GM04503 (cell line): Measurements from ENCODE around the gene SSX4B.
"Not testable (repeated sequence)": the region's sequence is repeated elsewhere in the genome, so short reads cannot be mapped to it uniquely, and the experiment has no call there.

Source experiments
- DNase-seq: peaks from one replicate; pipeline ENCODE4 v3.0.0-alpha.2; 2012; ENCODE audit warnings: low read depth

SSX4B gene, protein sequence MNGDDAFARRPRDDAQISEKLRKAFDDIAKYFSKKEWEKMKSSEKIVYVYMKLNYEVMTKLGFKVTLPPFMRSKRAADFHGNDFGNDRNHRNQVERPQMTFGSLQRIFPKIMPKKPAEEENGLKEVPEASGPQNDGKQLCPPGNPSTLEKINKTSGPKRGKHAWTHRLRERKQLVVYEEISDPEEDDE

DNA sequence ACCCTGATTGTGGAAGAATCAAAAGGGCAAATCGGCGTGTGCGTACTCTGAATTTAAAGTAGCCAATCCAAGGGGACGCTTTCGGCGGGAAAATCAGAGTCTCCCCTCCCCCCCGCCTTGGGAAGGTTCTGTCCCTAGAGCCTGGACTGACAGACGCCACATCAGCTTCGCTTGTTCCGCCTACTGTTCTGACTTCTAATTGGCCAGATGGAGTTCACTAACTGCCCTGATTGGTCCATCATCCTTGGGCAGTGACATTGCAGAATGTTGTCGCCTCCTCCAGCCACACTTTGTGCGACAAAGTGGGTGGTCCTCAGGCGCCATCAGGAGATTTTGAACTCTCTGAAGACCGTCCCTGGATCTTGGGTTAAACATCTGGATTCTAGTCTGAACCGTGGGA is at the start of gene SSX4B:
Gene SSX4B, minus strand, starts transcription at position 101 of the 400 bp plus-strand sequence. CDS start 588 bp downstream, outside the sequence.
- DNase-seq: not testable (repeated sequence)

DNA sequence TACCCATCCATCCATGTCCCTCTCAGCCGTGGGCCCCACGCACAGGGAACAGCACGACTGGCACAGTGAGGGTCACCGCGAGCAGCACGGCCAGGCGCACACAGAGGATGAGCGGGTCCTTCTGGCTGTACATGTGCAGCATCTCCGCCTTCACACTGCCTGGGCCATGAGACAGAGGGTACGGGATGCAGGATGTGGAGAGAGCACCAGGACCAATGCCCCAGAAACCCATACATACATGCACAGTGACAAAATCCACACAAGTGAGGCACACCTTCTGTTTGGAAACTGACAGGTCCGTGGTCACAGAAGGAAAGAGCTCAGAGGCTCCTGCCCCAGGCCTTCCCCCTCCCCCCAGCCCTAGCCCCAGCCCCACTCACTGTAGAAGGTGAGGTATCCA is 48.8 kb upstream of the SSX4B start:
- no peak for DNase-seq

DNA sequence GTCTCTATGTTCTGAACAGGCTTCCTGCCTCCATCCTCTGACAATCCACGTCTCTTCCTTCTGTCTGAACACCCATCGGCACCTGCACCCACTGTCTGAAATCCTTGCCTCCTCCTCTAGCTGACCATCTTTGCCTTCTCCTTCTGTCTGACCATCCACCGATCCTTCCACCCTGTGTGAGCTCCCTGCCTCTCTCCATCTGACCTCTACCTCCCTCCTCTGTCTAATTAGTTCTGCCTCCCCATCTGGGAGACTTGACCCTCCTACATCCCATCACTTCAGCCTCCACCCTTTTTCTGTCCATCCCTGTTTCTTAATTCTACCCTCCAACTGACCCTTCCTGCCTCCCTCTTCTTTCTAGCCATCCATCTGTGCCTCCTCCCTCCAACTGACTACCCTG is 48.3 kb upstream of the SSX4B start:
- DNase-seq: no peak

DNA sequence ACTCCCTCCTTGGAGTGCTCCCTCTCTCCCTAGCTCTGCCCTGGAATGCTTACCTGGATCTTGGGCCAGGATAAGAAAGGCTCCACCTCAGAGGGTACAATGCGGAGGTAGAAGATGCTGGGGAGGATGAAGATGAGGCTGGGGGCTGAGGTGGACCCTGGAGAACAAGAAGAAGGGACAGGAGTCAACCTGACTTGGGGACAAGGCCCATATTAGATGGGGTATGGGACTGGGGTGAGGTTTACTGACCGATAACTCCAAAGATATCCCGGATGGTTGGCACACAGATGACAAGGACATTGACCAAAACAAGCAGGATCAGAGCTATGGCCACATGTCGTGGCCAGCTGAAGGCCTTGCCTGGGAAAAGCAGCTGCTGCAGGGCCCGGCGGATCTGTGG is 47.7 kb upstream of the SSX4B start:
- DNase-seq: no peak

DNA sequence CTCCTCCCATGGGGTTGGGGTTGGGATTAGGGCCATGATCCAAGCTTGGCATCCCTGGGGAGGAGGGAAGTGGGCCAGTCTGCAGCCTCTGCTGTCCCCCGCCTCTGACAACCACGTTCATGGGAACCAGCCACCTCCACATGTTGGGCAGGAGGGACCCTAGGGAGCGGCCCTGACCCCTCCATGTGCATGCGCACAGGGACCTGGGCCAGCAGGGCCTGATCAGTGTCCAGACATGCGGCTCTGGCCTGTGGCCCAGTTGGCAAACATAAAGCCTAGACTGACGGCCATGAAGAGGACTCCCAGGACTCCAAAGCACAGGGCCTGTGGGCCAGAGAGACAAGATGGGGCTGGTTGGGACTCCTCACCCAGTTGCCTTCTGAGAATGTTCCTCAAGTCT is 47.0 kb upstream of the SSX4B start:
- no peak for DNase-seq

DNA sequence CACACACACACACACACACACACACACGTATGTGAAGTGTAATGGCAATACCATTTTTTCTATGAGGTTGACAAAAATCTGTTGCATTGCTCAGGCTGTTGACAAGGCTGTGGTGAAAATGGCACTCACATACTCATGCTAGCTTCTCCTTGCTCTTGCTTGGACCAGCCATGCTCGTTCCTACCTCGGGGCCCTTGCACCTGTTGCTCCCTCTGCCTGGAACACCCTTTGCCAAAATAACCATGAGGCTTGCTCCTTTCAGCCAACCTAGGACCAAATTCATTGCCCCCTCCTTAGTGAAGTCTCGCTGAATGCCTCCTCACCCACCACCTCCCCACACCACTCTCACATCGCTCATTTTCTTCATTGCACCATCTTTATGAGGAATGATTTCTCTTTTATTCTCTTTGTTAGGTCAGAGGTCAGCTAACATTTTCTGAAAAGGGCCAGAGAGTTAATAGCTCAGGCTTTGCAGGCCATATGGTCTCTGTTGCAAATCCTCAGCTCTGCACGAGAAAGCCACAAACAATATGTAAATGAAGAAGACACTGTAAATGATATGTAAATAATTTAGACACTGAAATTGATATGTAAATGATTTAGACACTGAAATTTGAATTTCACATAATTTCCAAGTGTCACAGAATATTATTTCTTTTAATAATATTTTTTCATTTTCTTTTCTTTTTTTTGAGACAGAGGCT is 45.0 kb upstream of the SSX4B start:
- DNase-seq: no peak

DNA sequence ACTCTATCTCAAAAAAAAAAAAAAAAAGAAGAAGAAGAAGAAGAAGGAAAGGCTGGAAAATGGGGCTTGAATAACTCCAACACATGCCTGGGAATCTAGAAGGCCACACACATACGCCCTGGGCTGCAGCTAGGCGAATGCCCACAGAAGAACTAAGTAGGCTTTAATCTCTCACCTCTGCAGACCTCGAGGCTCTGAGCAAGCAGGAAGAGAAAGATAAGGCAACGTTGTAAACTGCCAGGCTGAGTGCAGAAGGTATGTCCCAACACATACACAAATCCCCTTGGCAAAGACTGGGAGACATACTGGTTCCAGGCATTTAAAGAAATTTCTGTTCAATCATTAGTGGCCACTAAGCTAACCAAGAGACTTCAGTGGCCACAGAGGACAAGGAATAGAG is 39.9 kb upstream of the SSX4B start:
- no peak for DNase-seq

DNA sequence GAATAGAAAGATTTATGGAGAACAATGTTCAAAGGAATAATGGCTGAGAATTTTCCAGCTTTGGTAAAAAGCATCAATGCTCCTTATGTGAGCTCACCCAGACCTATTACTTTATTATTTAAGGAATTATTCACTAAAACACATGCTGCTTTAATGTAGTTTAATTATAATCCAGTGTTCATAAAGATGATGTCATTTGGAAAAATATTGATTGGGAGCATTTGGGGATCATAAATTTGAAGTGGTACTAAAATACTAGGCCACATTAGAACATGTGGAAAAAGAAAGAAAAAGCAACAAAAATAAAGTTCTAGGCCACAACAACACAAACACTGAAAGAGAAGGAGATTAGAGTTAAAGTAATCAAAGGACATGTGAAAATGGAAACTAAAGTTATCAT is 38.3 kb upstream of the SSX4B start:
- DNase-seq: no peak

DNA sequence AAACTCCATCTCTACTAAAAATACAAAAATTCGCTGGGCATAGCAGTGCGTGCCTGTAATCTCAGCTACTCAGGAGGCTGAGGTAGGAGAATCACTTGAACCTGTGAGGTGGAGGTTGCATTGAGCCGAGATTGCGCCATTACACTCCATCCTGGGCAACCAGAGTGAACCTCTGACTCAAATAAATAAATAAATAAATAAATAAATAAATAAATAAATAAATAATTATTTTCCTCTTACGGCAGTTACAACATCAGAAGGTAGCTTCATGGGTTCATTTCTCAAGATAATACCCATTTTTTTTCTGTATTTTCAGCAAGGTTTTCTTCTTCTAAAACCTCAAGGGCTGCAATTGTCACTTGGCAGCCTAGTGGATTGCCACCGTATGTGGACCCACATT is 35.4 kb upstream of the SSX4B start:
- not testable (repeated sequence) for DNase-seq

DNA sequence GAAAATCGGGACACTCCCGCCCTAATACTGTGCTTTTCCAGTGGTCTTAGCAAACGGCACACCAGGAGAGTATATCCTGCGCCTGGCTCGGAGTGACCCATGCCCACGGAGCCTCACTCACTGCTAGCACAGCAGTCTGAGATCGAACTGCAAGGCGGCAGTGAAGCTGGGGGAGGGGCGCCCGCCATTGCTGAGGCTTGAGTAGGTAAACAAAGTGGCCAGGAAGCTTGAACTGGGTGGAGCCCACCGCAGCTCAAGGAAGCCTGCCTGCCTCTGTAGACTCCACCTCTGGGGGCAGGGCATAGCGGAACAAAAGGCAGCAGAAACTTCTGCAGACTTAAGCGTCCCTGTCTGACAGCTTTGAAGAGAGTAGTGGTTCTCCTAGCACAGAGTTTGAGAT is 22.0 kb upstream of the SSX4B start:
- not testable (repeated sequence) for DNase-seq

DNA sequence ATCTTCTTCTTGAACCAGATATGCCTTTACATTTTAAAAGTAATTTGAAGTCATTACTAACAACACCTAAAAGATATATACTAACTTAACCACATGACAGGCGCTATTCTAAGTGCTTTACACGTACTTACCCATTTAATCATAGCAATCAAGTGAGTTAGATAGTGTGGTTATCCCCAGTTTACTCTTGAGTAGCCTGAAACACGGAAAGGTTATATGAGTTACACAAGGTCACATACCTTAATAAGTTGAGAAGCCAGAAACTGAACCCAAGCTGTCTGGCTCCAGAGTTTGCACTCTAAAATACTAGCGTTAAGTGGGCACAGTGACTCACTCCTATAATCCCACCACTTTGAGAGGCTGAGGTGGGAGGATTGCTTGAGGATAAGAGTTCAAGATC is 18.4 kb upstream of the SSX4B start:
- DNase-seq: not testable (repeated sequence)

DNA sequence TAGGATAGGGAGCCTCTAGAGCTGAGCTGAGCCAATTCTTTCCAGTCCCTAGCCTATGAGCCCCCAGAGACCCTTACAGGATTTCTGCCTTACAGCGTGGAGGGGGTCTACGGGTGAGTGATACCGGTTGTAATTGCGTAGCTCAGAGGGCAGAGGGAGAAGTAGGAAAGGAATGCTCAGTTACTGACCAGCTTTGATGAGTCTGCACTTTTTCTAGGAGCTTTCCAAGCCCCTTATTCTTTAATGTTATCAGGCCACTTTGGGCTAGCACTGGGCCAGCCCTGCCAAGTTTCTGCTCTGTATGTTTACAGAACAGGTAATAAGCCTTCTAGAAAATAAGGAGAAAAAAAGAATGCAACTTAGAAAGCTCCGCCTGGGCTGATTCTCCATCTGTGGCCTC is 17.8 kb upstream of the SSX4B start:
- DNase-seq: not testable (repeated sequence)

DNA sequence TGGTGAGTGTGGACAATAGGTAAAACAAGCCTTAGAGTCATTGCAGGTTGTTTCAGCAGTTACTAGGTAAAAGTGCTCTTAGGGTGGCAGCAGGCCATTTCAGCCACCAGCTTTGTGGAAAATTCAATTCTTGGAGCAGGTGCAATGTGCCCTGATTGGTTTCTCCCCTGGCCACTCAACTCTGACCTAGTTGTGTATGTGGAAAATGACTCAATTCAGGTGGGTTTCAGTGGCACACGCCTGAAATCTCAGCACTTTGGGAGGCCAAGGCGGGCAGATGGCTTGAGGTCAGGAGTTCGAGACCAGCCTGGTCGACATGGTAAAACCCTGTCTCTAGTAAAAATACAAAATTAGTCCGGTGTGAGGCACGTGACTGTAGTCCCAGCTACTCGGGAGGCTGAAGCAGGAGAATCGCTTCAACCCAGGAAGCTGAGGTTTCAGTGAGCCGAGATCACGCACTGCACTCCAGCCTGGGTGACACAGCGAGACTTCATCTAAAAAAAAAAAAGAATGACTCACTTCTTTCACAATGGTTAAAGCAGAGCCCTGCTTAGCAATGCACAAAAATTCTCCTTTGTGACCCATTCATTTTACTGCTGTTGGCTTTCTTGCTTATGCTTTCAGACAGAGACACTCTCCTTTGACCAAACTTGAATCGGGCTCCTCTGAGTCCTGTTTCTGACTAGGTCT is 15.4 kb upstream of the SSX4B start:
- not testable (repeated sequence) for DNase-seq

DNA sequence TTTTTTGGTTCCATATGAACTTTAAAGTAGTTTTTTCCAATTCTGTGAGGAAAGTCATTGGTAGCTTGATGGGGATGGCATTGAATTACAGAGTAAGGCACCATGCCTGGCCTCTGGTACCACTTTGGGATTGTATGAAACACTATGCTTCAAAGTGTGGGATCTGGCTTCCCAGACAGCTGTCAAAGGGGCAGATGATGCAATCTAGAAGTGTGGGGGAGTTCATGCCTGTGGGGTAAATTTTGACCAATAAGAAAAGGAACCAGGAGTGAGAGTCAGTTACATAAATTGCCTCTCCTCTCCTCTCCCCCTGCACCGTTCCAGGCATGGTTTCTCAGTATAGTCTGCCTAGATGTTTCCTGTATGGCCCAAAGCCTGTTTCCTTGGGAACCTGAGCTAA is 13.9 kb downstream of the SSX4B start:
- DNase-seq: not testable (repeated sequence)

DNA sequence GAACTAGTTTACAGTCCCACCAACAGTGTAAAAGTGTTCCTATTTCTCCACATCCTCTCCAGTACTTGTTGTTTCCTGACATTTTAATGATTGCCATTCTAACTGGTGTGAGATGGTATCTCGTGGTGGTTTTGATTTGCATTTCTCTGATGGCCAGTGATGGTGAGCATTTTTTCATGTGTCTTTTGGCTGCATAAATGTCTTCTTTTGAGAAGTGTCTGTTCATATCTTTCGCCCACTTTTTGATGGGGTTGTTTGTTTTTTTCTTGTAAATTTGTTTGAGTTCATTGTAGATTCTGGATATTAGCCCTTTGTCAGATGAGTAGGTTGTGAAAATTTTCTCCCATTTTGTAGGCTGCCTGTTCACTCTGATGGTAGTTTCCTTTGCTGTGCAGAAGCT is 14.8 kb downstream of the SSX4B start:
- not testable (repeated sequence) for DNase-seq

DNA sequence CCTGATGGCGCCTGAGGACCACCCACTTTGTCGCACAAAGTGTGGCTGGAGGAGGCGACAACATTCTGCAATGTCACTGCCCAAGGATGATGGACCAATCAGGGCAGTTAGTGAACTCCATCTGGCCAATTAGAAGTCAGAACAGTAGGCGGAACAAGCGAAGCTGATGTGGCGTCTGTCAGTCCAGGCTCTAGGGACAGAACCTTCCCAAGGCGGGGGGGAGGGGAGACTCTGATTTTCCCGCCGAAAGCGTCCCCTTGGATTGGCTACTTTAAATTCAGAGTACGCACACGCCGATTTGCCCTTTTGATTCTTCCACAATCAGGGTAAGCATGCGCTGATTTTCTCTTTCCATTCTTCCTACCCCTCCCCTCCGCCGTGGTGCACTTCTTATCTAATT is 28.5 kb downstream of the SSX4B start, which contains the start of gene SSX4:
Gene SSX4, plus strand, starts transcription at position 301 of the 400 bp plus-strand sequence. CDS start 515 bp downstream, outside the sequence.
- not testable (repeated sequence) for DNase-seq

DNA sequence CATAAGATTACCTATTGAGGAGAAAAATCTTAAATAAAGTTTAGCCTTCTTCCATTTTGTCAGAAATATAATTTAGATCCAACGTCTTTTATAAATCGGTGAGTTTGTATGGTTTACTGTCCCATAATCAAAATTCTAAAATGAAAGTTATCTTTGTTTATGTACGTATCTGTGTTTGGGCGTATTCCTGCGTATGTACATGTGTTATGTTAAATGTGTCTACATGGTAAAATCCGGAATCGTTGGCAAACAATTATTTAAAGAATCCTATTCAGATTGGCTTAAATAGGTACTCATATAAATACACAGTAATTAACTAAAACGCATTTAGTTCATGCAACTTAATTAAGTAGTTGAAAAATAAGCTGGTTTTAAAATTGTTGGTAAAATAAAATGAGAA is 41.4 kb downstream of the SSX4B start:
- DNase-seq: not testable (repeated sequence)

DNA sequence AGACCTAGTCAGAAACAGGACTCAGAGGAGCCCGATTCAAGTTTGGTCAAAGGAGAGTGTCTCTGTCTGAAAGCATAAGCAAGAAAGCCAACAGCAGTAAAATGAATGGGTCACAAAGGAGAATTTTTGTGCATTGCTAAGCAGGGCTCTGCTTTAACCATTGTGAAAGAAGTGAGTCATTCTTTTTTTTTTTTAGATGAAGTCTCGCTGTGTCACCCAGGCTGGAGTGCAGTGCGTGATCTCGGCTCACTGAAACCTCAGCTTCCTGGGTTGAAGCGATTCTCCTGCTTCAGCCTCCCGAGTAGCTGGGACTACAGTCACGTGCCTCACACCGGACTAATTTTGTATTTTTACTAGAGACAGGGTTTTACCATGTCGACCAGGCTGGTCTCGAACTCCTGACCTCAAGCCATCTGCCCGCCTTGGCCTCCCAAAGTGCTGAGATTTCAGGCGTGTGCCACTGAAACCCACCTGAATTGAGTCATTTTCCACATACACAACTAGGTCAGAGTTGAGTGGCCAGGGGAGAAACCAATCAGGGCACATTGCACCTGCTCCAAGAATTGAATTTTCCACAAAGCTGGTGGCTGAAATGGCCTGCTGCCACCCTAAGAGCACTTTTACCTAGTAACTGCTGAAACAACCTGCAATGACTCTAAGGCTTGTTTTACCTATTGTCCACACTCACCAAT is 43.9 kb downstream of the SSX4B start:
- DNase-seq: not testable (repeated sequence)

DNA sequence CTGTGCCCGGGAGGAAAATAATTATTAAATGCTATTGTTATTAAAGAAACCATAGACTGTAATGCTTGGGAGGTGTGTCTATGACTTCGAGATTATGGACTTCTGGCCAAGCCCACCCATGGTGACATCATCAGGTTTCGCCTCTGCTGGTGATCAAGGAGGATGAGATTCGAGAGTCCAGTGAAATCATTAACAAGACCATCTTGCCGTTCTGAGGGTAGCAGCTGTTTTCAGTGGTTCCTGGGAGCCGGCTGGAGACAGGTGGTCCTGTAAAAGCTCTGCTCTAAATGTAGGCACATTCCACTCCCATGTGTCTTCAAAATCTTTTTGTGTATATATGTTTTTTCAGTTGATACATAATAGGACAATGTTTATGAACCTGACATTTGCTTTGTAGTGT is 52.5 kb downstream of the SSX4B start:
- DNase-seq: not testable (repeated sequence)

DNA sequence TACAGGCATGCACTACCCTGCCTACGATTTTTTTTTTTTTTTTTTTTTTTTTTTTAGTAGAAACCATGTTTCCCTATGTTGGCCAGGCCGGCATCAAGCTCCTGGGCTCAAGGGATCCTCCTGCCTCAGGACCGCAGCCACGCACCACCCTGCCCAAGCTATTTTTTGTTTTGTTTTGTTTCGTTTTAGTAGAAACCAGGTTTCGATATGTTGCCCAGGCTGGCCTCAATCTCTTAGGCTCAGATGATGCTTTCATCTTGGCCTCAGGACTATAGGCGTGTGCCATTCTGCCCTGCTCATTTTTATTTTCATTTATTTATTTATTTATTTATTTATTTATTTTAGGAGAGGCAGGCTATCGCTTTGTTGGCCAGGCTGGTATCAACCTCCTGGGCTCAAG is 54.1 kb downstream of the SSX4B start:
- DNase-seq: no peak

DNA sequence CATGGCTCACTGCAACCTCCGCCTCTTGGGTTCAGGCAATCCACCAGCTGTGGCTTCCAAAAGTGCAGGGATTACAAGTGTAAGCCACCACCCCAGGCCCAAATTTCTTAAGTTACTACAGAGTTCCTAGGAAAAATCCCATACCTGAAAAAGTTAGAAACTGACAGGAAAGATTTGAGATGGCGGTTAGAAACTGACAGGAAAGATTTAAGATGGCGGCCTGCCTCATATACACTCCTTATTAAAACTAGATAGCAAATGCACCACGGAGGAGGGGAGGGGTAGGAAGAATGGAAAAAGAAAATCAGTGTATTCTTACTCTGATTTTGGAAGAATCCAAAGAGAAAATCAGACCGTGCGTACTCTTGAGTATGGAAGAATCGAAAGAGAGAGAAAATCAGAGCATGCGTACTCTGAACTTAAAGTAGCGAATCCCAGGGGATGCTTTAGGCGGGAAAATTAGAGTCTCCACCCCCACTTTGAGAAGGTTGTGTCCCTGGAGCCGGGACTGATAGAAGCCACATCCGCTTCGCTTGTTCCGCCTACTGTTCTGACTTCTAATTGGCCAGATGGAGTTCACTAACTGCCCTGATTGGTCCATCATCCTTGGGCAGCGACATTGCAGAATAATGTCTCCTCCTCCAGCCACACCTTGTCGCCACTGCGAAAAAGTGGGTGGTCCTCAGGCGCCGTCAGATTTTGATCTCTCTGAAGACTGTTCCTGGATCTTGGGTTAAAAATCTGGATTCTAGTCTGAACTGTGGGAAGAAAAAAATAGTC is 55.3 kb downstream of the SSX4B start, which contains the start of gene SSX3:
Gene SSX3, minus strand, starts transcription at position 389 of the 780 bp plus-strand sequence. CDS start 1,454 bp downstream, outside the sequence.
- not testable (repeated sequence) for DNase-seq
